Activated CD4-positive, alpha-beta memory T cell treated with anti-CD3 and anti-CD28 coated beads, Interleukin-2, amount 10 ng/mL, durations not matched to agents 7 days and 5 days (primary cell): ENCODE results near the gene TEX14. TPM values are rescaled to one million over a fixed set of nuclear protein-coding genes. Genes with fewer than 3 reads are reported as not detected.
A peak's percentile ranks its signal among the peaks of the same experiment; 100 is the strongest.

Experiments
- CTCF ChIA-PET: fragments of 350-600 bp; sonication (Branson Sonifier 250); formaldehyde crosslinking; loops from one replicate; lab custom pipeline; 2021; ENCODE audit warnings: antibody characterized with exemption, inconsistent platforms; lab: Charles Lee
- POLR2A ChIA-PET: fragments of 350-600 bp; sonication (Branson Sonifier 250); formaldehyde crosslinking; loops from one replicate; lab custom pipeline; 2021; ENCODE audit warnings: antibody characterized with exemption; lab: Charles Lee
- DNase-seq: peaks from one replicate; pipeline ENCODE4 v3.0.0-alpha.2; 2020
- H3K27ac Mint-ChIP-seq: one replicate; pipeline ENCODE4 v1.8.0; 2021; ENCODE audit warnings: mild to moderate bottlenecking, mixed read lengths
- H3K27me3 Mint-ChIP-seq: one replicate; pipeline ENCODE4 v1.8.0; 2021; ENCODE audit warnings: mixed read lengths
- H3K36me3 Mint-ChIP-seq: one replicate; pipeline ENCODE4 v1.8.0; 2021; ENCODE audit warnings: low read depth, mixed read lengths
- H3K4me1 Mint-ChIP-seq: one replicate; pipeline ENCODE4 v1.8.0; 2021; ENCODE audit warnings: mixed read lengths
- H3K4me3 Mint-ChIP-seq: one replicate; pipeline ENCODE4 v1.8.0; 2021; ENCODE audit warnings: mild to moderate bottlenecking, mixed read lengths
- H3K9me3 Mint-ChIP-seq: one replicate; pipeline ENCODE4 v1.8.0; 2021; ENCODE audit warnings: mixed read lengths
- total RNA-seq, 2 experiments: library from RNA; stranded (reverse); gene quantifications; one replicate each; pipeline ENCODE4 v1.2.3, GENCODE V29; 2021

TEX14 gene
- total RNA-seq, 2 experiments from 2014 or later, result 0.85 to 0.96 TPM

- Mint-ChIP-seq H3K27ac (no peak overlapping the region), H3K4me1 (no peaks in the 10 kb centered on the region), H3K4me3 (no peak overlapping the region), H3K27me3 (peaks cover 34% of the 10 kb centered on the region), H3K36me3 (no peaks in the 10 kb centered on the region), H3K9me3 (no peaks in the 10 kb centered on the region)
- CTCF ChIA-PET, result interaction anchor here (0.9 to 1.0 kb wide), 2 partner anchors 19 to 51 kb away, joined by 3 read pairs; no protein-coding TSS in a partner anchor
- no peak for DNase-seq
- POLR2A ChIA-PET, result no interaction called here
These were observed 154.6 kb downstream of the TEX14 start for GRCh38 chr17:58537266-58537665.

GRCh38 chr17:58536542-58536941, 155.3 kb downstream of the TEX14 start:
- CTCF ChIA-PET, result interaction anchor here (1.0 to 1.2 kb wide), 2 partner anchors 18 to 51 kb away, joined by 3 read pairs; no protein-coding TSS in a partner anchor
- Mint-ChIP-seq H3K9me3 (no peaks in the 10 kb centered on the region), H3K27ac (no peak overlapping the region), H3K36me3 (no peaks in the 10 kb centered on the region), H3K4me3 (no peak overlapping the region), H3K27me3 (peaks cover 36% of the 10 kb centered on the region), H3K4me1 (no peaks in the 10 kb centered on the region)
- POLR2A ChIA-PET, result no interaction called here
- DNase-seq, result no peak

DNA sequence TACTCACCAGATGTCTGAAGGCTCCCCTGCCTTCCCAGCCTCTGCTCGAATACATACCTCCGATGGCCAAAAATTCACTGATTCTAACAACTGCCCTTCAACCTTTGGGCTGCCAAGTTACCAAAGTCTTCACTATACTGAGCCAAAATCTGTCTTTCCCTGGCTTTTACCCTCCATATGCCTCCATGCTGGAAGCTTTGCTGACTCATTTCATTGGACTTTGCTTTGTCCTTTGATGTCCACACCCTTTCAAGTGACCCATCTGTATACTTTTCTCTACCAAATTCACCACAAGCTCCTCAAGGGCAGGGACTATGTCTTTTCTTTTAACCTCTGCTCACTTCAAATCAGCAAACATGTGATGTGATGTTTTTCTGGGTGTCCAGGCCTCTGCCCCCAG, 156.4 kb downstream of the TEX14 start:
- Mint-ChIP-seq H3K9me3 (no peaks in the 10 kb centered on the region), H3K4me1 (no peaks in the 10 kb centered on the region), H3K27me3 (peaks cover 43% of the 10 kb centered on the region), H3K36me3 (no peaks in the 10 kb centered on the region), H3K27ac (no peak overlapping the region), H3K4me3 (no peak overlapping the region)
- POLR2A ChIA-PET, result interaction anchor here (0.9 to 4.2 kb wide), 2 partner anchors 16 to 96 kb away, joined by 3 to 38 read pairs; no protein-coding TSS in a partner anchor
- CTCF ChIA-PET, result interaction anchor here (1.2 kb wide), 2 partner anchors 16 to 576 kb away, joined by 3 to 4 read pairs; no protein-coding TSS in a partner anchor
- no peak for DNase-seq

- POLR2A ChIA-PET, result interaction anchor here (0.8 to 4.2 kb wide), 4 partner anchors 13 to 96 kb away, joined by 3 to 38 read pairs (median 12); no protein-coding TSS in a partner anchor
- H3K27me3 Mint-ChIP-seq, result peaks cover 46% of the 10 kb centered on the region
- H3K27ac Mint-ChIP-seq, result no peak overlapping the region
- H3K9me3 Mint-ChIP-seq, result no peaks in the 10 kb centered on the region
- no peaks in the 10 kb centered on the region for H3K4me1 Mint-ChIP-seq
- CTCF ChIA-PET, result interaction anchor here (0.6 to 1.2 kb wide), 3 partner anchors 16 to 576 kb away, joined by 3 to 4 read pairs (median 3); no protein-coding TSS in a partner anchor
- H3K4me3 Mint-ChIP-seq, result no peak overlapping the region
- no peak for DNase-seq
- no peaks in the 10 kb centered on the region for H3K36me3 Mint-ChIP-seq
These were observed 156.9 kb downstream of the TEX14 start for GRCh38 chr17:58534901-58535421.

- DNase-seq, result no peak
- H3K36me3 Mint-ChIP-seq, result no peaks in the 10 kb centered on the region
- no peak overlapping the region for H3K4me3 Mint-ChIP-seq
- ChIA-PET CTCF (interaction anchor here (0.6 to 1.2 kb wide), 3 partner anchors 15 to 577 kb away, joined by 3 to 4 read pairs (median 3); no protein-coding TSS in a partner anchor), POLR2A (interaction anchor here (0.8 to 4.2 kb wide), 4 partner anchors 12 to 212 kb away, joined by 3 to 38 read pairs (median 13); no protein-coding TSS in a partner anchor)
- H3K27ac Mint-ChIP-seq, result no peak overlapping the region
- H3K9me3 Mint-ChIP-seq, result no peaks in the 10 kb centered on the region
- peaks cover 50% of the 10 kb centered on the region for H3K27me3 Mint-ChIP-seq
- H3K4me1 Mint-ChIP-seq, result no peaks in the 10 kb centered on the region
These were observed 157.5 kb downstream of the TEX14 start for GRCh38 chr17:58534331-58534730.

DNA sequence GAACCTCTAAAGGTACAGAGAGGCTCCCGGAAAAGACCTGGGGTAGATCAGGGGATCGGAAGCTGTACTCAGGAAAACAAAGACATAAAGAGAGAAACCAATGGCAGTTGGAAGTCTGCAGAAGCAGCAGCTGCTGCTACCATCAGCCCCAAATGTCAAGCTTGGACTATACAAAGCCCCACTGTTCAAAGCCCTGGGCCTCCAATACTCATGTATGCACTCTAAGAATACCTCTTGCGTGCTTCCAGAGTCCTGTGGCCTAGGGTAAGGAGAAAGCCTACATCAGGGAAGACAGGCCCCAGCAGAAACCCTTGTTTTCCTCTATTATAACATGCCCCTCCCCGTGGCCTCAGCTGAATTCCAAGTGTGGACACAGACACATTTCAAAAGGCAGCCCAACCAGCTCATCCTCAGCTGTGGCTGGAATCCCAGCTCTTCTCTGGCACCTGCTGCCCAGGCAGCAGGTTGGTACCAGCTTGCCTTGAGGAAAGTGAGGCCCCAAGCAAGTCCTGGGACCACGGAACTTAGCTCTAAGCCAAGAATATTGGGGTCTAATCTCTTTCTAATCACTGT, 158.1 kb downstream of the TEX14 start:
- Mint-ChIP-seq H3K4me1 (no peaks in the 10 kb centered on the region), H3K4me3 (no peak overlapping the region), H3K27ac (no peak overlapping the region), H3K9me3 (no peaks in the 10 kb centered on the region), H3K27me3 (peaks cover 50% of the 10 kb centered on the region), H3K36me3 (no peaks in the 10 kb centered on the region)
- POLR2A ChIA-PET, result interaction anchor here (1.0 to 4.2 kb wide), 4 partner anchors 10 to 211 kb away, joined by 3 to 38 read pairs (median 13); no protein-coding TSS in a partner anchor
- no peak for DNase-seq
- CTCF ChIA-PET, result interaction anchor here (0.9 kb wide), 1 partner anchor 15 kb away, joined by 3 read pairs; no protein-coding TSS in a partner anchor

DNA sequence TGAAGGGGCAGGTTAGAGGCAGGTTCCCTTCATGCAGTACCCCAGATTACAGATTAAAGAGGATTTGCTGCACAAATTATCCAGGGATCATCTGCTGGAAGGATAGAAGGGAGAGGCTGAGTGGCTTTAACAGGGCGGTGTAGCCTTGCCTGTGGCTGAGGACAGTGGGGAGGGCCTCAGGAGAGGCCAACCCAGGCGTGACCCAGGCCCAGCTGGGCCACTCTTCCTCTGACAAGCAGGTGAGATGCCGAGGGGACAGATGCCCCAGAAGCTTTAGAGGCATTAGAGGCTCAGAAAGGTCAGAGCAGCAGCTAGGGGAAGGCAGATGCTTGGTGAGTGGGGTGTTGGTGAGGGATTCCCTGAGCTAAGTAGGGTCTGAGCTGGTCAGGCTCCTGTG, 159.3 kb downstream of the TEX14 start:
- Mint-ChIP-seq H3K4me3 (no peak overlapping the region), H3K4me1 (peaks cover 4% of the 10 kb centered on the region), H3K36me3 (no peaks in the 10 kb centered on the region), H3K9me3 (no peaks in the 10 kb centered on the region), H3K27me3 (peaks cover 50% of the 10 kb centered on the region), H3K27ac (no peak overlapping the region)
- POLR2A ChIA-PET, result interaction anchor here (1.2 to 4.2 kb wide), 5 partner anchors 9 to 160 kb away, joined by 3 to 38 read pairs (median 5); partner anchors contain the start of gene RAD51C
- no peak for DNase-seq
- CTCF ChIA-PET, result interaction anchor here (1.5 to 3.0 kb wide), 2 partner anchors 9 to 13 kb away, joined by 6 to 18 read pairs; no protein-coding TSS in a partner anchor

DNA sequence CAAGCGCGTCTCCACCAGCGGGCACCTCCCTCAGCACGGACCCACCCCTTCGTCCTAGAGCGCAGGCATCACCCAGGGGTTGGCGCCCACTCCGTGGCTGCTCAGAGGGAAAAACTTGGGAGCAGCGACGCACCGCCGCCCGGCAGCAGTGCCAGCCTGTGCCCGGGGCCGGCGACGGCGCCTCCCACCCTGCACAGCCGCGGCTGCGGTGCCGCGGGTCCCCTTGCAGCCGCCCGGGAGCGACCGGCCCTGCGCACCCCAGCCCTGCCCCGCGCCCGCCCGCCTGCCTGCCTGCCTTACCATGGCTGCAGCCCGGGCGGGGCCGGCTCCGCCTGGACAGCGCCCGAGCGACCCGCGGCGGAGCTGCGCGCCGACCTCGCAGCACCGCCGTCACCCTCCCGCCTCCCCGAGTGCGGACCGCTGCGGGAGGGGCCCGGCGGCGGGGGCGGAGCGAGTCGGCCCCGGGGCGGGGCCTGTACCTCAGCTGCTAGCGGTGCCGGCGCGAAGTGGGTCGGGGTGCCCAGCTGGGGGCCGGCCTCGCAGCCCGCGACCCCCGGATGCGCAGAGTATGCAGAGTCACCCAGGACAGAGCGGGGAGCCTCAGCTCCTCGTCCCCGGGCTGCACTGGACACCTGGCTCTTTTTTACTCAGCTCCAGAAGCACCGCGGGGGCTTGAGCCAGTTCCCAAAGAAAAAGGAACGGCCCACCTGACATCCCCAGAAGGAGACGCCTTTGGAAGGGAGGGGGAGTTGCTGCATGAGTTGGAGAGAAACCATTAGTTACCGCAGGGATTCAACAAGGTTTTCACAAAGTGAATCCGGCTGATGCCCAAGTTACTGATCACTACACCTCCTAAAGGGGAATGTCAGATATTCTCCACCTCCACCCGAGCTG, 159.9 kb downstream of the TEX14 start:
- ChIA-PET CTCF (interaction anchor here (1.5 to 3.0 kb wide), 2 partner anchors 10 to 12 kb away, joined by 6 to 18 read pairs; no protein-coding TSS in a partner anchor), POLR2A (interaction anchor here (1.4 to 4.2 kb wide), 4 partner anchors 13 to 161 kb away, joined by 5 to 38 read pairs (median 13); partner anchors contain the start of gene RAD51C)
- Mint-ChIP-seq H3K4me1 (peaks cover 10% of the 10 kb centered on the region), H3K27me3 (peaks cover 50% of the 10 kb centered on the region), H3K4me3 (peak overlapping the region; percentile 37), H3K27ac (no peak overlapping the region), H3K36me3 (no peaks in the 10 kb centered on the region), H3K9me3 (no peaks in the 10 kb centered on the region)
- peak; percentile 72 for DNase-seq

DNA sequence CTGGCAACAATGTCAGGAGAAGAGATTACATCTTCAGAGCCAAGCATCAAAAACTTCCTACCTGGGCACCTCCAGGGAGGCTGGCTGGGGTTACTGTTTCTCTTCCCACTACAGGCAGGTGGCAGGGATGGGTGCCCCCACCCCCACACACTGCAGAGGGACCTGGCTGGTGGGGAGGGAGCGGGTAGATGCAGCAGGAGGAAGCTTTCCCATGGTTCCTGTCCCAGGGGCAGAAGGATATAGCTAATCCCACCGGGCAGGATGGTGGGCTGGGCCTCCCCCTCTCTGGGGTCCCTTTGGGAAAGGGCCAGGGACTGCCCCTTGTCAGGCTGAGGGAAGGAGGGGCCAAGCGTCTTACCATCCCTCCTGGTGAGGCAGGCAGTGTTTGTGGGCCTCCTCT, 160.7 kb downstream of the TEX14 start:
- H3K4me3 Mint-ChIP-seq, result peak overlapping the region; percentile 26
- no peaks in the 10 kb centered on the region for H3K9me3 Mint-ChIP-seq
- DNase-seq, result no peak
- CTCF ChIA-PET, result interaction anchor here (1.5 to 3.0 kb wide), 2 partner anchors 11 to 12 kb away, joined by 6 to 18 read pairs; no protein-coding TSS in a partner anchor
- no peaks in the 10 kb centered on the region for H3K36me3 Mint-ChIP-seq
- peaks cover 14% of the 10 kb centered on the region for H3K4me1 Mint-ChIP-seq
- peaks cover 49% of the 10 kb centered on the region for H3K27me3 Mint-ChIP-seq
- POLR2A ChIA-PET, result interaction anchor here (1.4 to 5.6 kb wide), 5 partner anchors 12 to 162 kb away, joined by 5 to 59 read pairs (median 21); partner anchors contain the start of gene RAD51C
- no peak overlapping the region for H3K27ac Mint-ChIP-seq

DNA sequence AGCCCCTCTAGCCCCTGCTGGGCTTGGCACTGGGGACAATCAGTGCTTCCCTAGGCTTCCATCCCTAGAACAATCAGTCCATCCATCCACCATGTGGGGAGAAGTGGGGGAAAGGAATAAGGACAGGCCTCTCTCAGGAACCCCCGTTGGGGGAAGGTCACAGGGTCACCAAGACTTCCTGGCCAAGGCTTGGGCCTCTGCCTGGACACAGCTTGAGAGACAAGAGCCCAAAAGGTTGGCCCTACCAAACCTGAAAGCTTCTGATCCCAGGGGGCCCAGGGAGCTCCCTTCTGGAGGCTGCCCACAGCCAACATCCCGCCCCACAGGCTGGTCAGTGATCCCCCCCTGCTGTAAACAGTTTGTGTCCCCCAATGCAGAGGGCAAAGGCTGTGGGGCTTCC, 161.2 kb downstream of the TEX14 start:
- POLR2A ChIA-PET, result interaction anchor here (4.8 to 5.6 kb wide), 2 partner anchors 12 to 101 kb away, joined by 33 to 59 read pairs; no protein-coding TSS in a partner anchor
- H3K4me3 Mint-ChIP-seq, result peak overlapping the region; percentile 26

DNA sequence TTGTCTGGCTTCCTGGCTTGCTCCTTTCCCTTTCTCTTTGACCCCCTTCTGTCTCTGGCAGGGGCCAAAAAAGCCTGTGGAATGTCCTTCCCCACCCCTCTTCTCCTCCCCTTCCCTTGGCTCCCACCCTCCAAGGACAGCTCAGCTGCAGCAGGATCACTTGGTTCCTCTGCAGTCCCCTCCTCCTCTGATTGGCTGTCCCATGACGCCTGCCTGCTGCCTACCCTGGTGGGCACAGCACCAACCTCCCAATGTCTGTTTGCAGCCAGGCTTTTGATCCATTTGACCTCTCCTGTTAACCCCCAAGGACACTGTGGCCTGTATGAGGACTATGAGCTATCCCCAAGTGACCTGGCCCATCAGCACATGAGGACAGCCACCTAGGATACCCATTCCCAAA, 162.6 kb downstream of the TEX14 start:
- ChIA-PET CTCF (interaction anchor here (0.9 to 2.8 kb wide), 2 partner anchors 10 to 11 kb away, joined by 3 to 13 read pairs; no protein-coding TSS in a partner anchor), POLR2A (interaction anchor here (4.8 to 5.6 kb wide), 2 partner anchors 11 to 102 kb away, joined by 33 to 59 read pairs; no protein-coding TSS in a partner anchor)
- no peak for DNase-seq
- Mint-ChIP-seq H3K27ac (no peak overlapping the region), H3K4me1 (peaks cover 14% of the 10 kb centered on the region), H3K36me3 (no peaks in the 10 kb centered on the region), H3K27me3 (peaks cover 33% of the 10 kb centered on the region), H3K9me3 (no peaks in the 10 kb centered on the region), H3K4me3 (no peak overlapping the region)

More for the DNA sequence above, 161.2 kb downstream of the TEX14 start:
- H3K9me3 Mint-ChIP-seq, result no peaks in the 10 kb centered on the region
- H3K27ac Mint-ChIP-seq, result no peak overlapping the region
- H3K36me3 Mint-ChIP-seq, result no peaks in the 10 kb centered on the region
- H3K27me3 Mint-ChIP-seq, result peaks cover 45% of the 10 kb centered on the region
- no peak for DNase-seq
- peaks cover 14% of the 10 kb centered on the region for H3K4me1 Mint-ChIP-seq
- CTCF ChIA-PET, result interaction anchor here (3.0 kb wide), 1 partner anchor 11 kb away, joined by 18 read pairs; no protein-coding TSS in a partner anchor
